ENCODE measurements around the gene VIL1. TPM values are rescaled to one million over a fixed set of nuclear protein-coding genes. Genes with fewer than 3 reads are reported as not detected.

The VIL1 gene
- total and polyA plus RNA-seq, 2 of the 13 experiments (the other 11 are each of a cell fraction or from before 2014, with no cell fraction given): 287 to 301 TPM

- TF ChIP-seq HIC2 (CRISPR knock-in tag; IDR thresholded peaks at IDR 0.05; ENCODE audit: low read depth): peak; percentile 53; the same call in 1 of the 2 replicates
- TF ChIP-seq ONECUT2 (CRISPR knock-in tag; IDR thresholded peaks at IDR 0.05): no peak
- peak; percentile 38; the same call in 1 of the 2 replicates for TF ChIP-seq POGZ (CRISPR knock-in tag; IDR thresholded peaks at IDR 0.05)
- no peak for TF ChIP-seq CENPBD1 (CRISPR knock-in tag; IDR thresholded peaks at IDR 0.05; ENCODE audit: borderline replicate concordance, low read depth)
- no peak for TF ChIP-seq SP1 (IDR thresholded peaks at IDR 0.05)
- no peak; the same call in 1 of the 2 replicates for TF ChIP-seq SP1 (CRISPR knock-in tag; IDR thresholded peaks at IDR 0.05)
- peak; percentile 51; the same call in 1 of the 2 replicates for TF ChIP-seq SRY (CRISPR knock-in tag; IDR thresholded peaks at IDR 0.05)
- TF ChIP-seq ZNF12 (CRISPR knock-in tag; IDR thresholded peaks at IDR 0.05): 0 out of 2 replicates have a peak, but pooled peaks have one; percentile 10
- peak; percentile 73 for TF ChIP-seq THAP11 (CRISPR knock-in tag; IDR thresholded peaks at IDR 0.05)
- peak; percentile 90 for TF ChIP-seq TFDP2 (CRISPR knock-in tag; IDR thresholded peaks at IDR 0.05)
- TF ChIP-seq ZHX2 (IDR thresholded peaks at IDR 0.05; ENCODE audit: low read depth): peak; percentile 51; the same call in 1 of the 2 replicates
- TF ChIP-seq ZHX2 (CRISPR knock-in tag; IDR thresholded peaks at IDR 0.05; ENCODE audit: borderline replicate concordance): no peak; the same call in 1 of the 2 replicates
- 0 out of 2 replicates have a peak, but pooled peaks have one; percentile 57 for TF ChIP-seq TMF1 (CRISPR knock-in tag; IDR thresholded peaks at IDR 0.05; ENCODE audit: low read depth)
- peak; percentile 63 for TF ChIP-seq BCL6 (CRISPR knock-in tag; IDR thresholded peaks at IDR 0.05)
- no peak for TF ChIP-seq MAFG (CRISPR knock-in tag; IDR thresholded peaks at IDR 0.05)
- no peak for TF ChIP-seq GPBP1L1 (CRISPR knock-in tag; IDR thresholded peaks at IDR 0.05)
- no peak; the same call in 1 of the 2 replicates for TF ChIP-seq ZNF782 (CRISPR knock-in tag; IDR thresholded peaks at IDR 0.05; ENCODE audit: borderline replicate concordance)
- TF ChIP-seq HMG20B (CRISPR knock-in tag; conservative IDR thresholded peaks at IDR 0.05): peak; percentile 81; the same call in 1 of the 2 replicates
- TF ChIP-seq ZNF333 (CRISPR knock-in tag; IDR thresholded peaks at IDR 0.05; ENCODE audit: borderline replicate concordance): peak; percentile 87
- TF ChIP-seq TCF7L2 (IDR thresholded peaks at IDR 0.05; ENCODE audit: low read depth, low read length): no peak
Measured at GRCh38 chr2:218397820-218398436, 21.0 kb upstream of the VIL1 start (continued).

All from HepG2 (cell line).